ENCODE measurements around the gene SOD2.
"Not testable (repeated sequence)": the region's sequence is repeated elsewhere in the genome, so short reads cannot be mapped to it uniquely, and the experiment has no call there.

The SOD2 gene

DNA sequence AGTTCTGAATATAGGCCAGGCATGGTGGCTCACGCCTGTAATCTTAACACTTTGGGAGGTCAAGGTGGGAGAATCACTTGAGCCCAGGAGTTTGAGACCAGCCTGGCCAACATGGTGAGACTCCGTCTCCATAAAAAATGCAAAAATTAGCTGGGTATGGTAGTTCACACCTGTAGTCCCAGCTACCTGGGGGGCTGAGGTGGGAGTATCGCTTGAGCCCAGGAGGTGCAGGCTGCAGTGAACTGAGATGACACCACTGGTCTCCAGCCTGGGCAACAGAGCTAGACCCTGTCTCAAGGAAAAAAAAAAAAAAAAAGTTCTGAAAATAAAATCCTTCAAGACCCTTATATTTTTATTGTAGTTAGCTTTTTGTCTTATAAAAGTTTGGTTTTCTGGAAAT is 22.6 kb upstream of the SOD2 start:
- DNase-seq = no peak

DNA sequence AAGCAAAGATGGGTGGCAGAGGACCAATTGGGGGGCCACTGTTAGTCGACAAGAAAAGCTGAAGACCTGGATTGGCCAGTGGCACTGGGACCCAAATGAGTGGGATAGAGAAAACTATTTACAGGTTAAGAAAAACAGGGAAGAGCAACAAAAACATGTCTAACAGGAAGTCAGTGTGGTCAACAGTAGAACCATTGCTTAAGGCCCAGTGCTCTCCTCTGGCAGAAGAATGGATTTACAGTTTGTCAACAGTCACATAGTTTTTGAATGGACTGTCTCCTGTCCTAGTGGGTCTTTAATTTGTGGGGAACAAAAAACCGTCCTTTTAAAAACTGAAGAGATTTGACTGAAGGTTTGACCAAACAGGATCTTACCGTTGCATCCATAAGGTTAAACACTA is 22.1 kb upstream of the SOD2 start:
- no peak for DNase-seq

DNA sequence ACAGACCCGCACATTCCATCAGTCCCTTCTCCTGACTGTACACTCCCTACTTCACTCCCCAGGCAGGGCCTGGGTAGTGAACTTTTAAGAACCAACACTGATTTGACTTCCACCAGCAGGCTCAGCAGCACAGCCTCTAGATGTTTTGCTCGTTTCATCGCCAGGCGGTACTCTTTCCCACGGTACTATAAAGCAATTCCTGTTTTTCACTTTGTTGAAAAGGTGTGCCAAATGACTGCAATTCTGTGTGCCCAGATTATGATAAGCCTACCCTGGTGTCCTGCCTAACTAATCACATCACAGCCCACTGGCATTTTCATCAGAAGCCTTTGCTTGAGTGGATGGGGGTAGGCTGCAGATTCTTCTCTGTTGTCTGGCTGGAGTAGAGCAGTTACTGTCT is 21.4 kb upstream of the SOD2 start:
- DNase-seq = no peak

DNA sequence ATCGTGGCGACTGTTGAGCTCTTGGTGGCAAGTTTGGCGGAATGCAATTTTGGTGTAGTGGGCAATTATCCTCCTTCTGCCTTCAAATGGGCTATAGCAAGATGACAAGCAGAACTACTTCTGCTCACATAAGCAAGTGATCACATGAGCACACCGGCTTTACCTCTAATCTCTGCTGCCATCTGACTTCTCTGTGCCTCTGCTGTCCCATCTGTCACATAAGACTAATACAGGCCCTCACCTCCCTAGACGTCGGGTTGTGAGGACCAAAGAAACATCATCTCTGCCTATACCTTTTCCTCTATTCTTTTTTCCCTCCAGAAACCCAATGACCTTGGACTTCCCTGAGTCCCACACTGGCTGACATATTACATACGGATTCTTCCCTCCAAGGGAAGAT is 20.9 kb upstream of the SOD2 start:
- DNase-seq = no peak

DNA sequence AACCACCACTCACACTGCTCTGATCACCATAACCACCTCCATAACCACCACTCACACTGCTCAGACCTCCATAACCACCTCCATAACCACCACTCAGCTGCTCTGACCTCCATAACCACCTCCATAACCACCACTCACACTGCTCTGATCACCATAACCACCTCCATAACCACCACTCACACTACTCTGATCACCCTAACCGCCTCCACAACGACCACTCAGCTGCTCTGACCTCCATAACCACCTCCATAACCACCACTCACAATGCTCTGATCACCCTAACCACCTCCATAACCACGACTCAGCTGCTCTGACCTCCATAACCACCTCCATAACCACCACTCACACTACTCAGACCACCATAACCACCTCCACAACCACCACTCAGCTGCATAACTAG is 19.3 kb upstream of the SOD2 start:
- not testable (repeated sequence) for DNase-seq

DNA sequence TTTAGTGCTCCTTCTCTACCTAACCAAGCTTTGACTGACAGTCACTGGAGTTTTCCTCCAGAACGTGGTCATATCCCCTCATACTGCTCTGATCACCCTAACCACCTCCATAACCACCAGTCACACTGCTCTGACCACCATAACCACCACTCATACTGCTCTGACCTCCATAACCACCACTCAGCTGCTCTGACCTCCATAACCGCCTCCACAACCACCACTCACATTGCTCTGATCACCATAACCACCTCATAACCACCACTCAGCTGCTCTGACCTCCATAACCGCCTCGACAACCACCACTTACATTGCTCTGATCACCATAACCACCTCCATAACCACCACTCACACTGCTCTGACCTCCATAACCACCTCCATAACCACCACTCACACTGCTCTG is 17.6 kb upstream of the SOD2 start:
- DNase-seq = not testable (repeated sequence)

DNA sequence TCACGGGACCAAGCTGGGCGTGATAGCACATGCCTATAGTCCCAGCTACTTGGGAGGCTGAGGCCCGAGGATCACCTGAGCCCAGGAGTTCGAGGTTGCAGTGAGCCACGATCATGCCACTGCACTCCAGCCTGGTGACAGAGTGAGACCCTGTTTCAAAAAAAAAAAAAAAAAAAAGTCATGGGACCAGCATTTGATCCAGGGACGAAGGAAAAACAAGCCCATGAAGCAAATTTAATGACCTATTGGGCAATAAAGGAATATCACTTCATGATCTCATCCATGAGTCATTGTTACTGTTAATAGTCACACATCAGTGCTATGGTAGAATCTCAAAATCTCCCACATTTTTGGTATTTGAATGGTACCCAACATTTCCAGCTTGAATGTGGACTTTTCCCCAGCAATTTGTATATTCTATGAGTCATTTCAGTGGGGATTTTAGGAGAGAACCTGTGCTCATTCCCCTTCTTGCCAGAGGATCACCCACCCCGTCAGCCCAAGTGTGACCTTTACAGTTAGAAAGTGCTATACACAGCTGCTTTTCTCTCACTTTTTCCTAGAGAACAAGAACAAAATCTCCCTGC is 8.5 kb upstream of the SOD2 start:
- no peak for DNase-seq

DNA sequence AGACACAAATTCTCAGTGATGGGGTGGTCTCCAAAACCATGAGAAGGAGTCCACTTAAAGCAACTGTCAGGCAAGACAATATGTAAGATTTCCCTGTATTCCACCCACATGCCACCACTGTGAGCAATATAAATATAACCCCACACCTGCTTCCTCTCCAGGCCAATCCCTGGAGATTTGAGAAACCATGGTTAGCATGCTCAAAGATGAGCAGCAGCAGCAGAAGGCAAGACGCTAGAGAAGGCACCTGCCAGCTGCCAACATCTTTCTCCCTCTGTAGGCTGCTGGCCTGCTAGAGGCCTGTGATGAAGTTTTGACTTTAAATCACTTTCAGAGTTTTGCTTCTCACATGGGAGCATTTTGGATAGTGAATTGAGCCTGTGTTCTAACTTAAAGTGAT is 7.9 kb upstream of the SOD2 start:
- DNase-seq = no peak

DNA sequence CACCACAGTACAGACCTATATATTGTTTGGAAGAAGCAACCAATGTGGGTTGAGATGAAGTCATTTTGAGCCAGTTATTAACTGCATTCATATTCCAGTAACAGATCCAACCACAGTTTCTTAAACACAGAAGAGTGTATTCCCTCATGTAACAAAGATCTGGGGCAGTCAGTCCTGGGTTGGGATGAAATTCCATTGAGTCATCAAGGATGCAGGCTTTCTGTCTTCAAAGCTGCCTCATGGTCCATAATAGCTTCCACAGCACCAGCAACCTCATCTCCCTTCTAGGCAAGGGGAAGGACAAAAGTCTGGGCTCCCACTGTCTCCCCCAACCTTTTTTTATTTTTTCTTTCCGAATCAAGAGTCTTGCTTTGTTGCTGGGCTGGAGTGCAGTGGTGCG is 2.9 kb upstream of the SOD2 start:
- no peak for DNase-seq

DNA sequence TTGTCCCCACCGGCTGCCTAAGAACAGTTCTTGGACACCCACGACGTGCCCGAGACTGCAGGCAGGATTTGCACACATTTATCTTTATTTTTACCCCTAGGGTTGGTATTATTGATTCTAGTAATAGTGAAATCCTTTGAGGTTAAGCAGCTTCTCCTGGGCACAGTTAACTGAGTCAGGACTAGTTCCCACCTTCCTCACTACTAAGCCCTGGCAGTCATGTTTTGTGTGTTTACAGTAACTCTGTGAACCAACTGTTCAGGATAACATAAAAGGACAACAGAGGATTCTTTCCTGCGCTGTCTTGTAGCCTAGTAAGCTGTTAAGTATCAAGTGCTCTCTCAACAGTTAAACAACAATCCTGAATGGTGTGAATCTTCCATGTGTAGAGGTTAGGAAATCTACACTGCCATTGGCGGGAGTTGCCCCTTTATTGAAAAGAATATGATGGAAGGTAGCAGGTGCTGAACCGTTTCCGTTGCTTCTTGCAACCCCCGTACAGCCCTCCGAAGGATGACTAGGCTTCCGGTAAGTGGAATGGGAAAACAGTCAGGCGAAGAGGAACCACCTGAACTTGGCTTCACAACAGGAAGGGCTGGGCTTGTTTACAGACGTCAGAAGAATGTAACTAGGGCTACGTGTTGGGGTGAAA is 979 bp upstream of the SOD2 start:
- DNase-seq = peak in 4 of 5 donors; percentile 21 to 60 (median 42)

DNA sequence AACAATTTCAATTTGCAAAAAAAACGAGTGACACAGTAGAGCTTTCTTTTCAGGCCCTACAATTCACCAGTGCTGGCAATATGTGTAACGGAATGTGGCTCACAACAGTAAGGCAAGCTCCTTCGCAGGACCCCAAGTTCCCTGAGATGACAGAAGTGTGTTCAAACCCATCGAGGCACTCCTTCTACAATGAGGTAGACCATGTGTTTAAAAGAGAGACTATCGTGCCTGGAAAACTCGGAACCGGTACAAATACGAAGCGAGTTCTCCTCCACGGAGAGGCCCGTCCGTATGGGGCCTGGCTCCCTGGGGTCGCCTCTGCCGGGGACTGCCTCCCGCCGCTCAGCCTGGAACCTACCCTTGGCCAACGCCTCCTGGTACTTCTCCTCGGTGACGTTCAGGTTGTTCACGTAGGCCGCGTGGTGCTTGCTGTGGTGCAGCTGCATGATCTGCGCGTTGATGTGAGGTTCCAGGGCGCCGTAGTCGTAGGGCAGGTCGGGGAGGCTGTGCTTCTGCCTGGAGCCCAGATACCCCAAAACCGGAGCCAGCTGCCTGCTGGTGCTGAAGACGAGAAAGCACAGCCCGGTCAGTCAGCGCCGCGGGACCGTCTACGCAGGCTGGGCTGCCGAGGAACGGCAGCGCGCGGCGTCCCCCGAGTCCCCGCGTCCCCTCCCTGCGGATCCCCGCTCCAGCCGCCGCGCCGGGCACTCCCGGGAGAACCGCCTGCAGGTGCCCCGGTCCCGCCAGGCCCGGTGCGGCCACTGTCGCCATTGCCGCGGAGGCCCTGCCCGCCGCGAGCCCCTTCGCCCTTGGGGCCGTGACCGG is 526 bp downstream of the SOD2 start:
- peak; percentile 23 to 72 (median 43) for DNase-seq

DNA sequence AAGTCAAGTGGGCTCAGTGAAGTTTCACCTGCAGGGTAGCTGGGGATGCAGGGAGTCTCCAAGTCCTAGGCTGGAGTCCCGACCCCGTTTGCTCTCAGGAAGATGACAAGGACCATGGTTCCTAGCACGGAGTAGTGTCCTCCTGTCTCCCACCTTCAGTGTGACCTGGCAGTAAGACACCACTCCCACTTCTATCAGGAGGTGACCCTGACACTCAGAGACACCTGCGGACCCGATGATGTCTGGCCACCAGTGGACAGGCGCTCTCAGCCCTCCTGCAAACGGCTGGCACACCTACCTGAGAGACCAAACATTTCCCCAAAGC is 1.1 kb downstream of the SOD2 start:
- no peak for DNase-seq

DNA sequence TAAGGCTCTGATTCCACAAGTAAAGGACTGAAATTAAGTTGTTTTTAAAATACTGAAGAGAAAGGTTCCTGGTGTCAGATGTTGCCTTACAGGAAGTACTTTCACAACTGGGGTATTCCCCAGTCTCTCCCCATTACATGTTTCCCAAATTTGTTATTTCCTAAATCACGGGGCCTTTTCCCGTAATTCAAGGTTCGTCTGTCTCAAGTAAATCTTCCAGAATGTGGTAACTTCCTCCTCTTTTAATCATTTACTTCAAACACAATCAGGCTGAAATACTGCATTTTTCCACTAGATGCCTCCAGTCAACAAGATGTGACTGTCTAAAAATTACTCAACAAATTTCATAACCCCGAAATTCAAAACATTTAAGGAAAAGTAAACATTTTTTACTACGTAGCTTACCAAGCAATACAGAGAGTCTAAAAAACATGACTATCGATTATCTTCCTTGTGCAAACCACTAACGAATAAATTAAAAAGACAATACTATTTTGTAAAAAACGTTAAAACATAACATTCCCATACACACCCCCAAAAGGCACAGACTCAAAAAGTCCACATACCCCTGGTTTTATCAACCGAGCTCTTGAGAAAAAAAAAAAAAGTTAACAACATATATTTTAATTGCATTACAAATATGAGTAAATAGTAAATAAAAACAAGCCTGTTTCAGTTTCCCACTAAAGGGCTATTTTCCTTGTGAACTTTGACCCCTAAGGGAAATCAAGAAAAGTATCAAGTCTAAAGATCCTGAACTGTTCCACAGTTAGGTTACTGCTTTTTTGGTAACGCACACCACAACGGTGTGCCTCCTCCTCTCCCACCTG is 1.7 kb downstream of the SOD2 start:
- DNase-seq = peak in 2 of 5 donors; percentile 13 to 65

DNA sequence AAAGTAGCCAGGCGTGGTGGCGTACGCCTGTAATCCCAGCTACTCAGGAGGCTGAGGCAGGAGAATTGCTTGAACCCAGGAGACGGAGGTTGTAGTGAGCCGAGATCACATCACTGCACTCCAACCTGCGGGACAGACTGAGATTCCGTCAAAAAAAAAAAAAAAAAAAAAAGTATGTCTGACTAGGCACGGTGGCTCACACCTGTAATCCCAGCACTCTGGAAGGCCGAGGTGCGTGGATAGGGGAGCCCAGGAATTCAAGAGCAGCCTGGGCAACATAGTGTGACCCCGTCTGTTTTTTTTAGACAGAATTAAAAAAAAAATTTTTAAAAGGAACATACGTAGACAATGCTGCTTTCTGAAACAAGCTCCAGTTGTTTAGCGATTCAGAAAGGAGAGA is 2.9 kb downstream of the SOD2 start:
- not testable (repeated sequence) for DNase-seq

DNA sequence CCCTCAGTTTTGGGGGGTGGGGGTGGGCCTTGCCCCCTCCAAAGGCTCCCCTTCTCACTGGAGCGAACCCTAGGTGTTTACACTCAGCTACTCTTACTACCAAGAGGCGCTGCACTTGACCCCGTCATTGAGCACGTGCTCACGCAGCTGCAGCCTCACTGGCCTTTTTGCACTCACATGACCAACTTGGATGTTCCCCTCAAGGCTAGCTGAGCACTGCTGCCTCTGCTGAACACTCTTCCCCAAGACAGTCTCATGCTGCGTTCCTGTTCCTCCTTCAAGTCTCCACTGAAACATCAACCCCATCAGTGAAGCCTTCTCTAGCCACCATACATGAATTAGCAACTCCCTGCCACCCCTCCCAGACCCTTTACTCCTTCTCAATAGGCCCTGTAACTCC is 4.0 kb downstream of the SOD2 start:
- no peak for DNase-seq

DNA sequence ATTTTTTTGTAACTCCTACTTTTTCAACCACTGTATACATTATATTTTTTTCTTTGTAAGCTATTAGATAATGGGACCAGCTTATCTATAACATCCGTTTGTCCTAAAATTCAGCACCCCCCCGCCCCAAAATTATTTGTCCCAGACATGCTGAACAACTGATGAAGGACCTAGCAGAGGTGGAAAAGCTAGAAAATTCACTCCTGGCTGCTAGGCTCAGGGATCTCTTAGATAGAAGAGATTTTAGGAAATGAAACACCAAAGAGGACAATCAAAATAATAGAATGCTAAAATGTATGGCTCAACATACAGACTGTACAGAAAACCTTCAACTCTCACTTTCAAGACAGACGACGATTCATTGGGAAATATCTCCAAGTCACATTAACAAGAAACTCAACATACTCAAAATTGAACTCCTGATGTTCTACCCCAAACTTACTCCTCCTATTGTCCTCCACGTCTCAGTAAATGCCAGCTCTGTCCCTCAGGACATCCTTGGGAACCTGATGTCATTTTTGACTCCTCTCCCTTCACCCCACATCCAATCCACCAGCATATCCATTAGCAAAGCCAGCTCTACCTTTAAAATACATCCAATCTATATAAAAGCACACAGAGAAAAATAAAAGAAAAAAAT is 4.7 kb downstream of the SOD2 start:
- DNase-seq = no peak

DNA sequence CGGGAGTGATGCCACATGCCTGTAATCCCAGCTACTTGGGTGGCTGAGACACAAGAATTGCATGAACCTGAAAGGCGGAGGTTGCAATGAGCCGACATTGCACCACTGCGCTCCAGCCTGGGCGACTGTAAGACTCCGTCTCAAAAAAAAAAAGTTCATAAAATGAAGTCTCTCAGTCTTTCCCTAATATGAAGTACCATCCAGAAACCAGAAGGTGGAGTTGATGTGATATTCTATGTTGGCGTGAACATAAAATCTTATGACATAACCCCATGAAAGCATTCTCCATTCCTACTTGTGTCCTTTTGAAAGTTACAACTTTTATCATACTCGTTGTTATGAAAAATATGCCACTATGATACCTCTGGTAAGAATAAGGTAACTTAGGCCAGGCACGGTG is 5.7 kb downstream of the SOD2 start:
- DNase-seq = no peak

DNA sequence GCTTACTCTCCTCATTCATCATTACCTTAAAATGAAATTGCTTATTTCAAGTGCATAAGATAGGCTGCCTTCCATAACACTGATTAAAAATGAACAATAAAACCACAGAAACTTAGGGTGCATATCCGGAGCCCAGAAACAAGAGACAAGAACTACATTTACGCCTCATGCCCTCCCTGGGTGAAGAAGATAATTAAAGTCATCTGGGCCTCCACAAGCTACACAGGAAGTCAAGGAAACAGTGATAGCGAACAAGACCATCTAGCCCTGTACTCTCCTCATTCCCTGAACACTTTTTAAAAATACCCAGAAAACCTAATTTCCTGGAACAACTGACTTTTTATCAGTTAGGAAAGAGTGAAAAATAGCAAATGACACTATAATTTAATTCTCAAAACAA is 6.3 kb downstream of the SOD2 start:
- peak in 1 of 5 donors; percentile 43 for DNase-seq

DNA sequence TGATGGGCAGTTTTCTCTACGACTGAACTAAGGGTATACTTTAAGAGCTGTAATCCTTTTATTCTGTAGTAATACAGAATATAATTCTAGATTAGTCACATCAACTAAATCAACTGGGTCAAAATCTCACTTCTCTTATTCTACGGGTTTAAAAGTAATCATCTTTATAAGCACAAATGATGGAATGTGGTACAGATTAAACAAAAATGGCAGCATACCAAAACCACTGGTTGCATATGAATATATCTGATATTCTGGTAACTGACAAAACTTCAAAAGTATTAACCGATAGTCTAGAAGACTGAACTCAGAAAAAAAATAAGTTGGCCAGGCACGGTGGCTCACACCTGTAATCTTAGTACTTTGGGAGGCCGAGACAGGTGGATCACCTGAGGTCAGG is 7.0 kb downstream of the SOD2 start:
- no peak for DNase-seq

DNA sequence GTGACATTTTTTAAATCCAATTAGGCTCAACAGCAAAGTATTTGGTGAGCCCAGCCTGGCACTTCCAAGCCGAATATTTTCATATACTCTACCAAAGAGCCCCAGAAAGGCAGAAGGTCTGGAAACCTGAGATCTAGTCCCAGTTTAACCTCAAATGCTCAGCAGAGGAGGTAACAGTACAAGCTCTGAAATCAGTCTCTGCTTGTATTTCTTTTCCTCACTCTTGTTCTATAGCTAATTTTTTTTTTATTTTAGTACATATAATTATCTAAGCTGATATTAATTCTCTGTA is 9.1 kb downstream of the SOD2 start:
- DNase-seq = no peak

DNA sequence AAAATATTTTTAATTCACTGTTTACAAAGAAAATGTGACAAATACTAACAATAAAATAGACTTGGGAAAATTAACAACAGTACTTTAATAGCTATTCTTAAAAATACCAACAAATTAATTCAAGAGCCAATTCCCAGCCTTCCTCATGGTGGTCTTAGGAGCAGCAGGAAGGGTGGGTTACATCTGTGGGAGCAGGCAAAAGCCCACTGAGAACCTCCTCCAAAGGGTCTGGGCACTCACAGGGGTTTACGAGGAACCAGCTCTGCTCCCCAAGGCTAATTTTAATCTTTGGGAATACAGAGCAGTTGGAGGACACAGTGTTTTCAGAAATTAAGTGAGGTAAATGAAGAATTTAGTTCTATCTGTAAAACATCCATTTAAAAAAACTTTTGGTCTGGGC is 10.2 kb downstream of the SOD2 start:
- no peak for DNase-seq

DNA sequence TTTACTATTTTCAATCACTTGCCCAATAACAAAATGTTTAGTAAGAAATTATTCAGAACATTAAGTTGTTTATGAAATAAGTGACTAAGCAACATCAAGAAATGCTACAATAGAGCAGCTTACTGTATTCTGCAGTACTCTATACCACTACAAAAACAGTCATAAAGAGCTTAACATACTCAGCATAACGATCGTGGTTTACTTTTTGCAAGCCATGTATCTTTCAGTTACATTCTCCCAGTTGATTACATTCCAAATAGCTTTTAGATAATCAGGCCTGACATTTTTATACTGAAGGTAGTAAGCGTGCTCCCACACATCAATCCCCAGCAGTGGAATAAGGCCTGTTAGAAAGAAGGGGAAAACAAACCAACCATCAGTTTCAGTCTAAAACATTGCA is 10.7 kb downstream of the SOD2 start:
- DNase-seq = peak in 1 of 5 donors; percentile 13
